Activated CD8-positive, alpha-beta memory T cell treated with anti-CD3 and anti-CD28 coated beads for 1 hour (primary cell): ENCODE measurements around the gene CST4.
"Not testable (repeated sequence)": the region's sequence is repeated elsewhere in the genome, so short reads cannot be mapped to it uniquely, and the experiment has no call there.

Experiments
- DNase-seq, 2 donors: peaks; one replicate each; pipeline ENCODE4 v3.0.0-alpha.2; 2020; ENCODE audit warnings: low read depth in 1 of 2; ENCODE audit errors: extremely low read depth in 1 of 2

Gene CST4

DNA sequence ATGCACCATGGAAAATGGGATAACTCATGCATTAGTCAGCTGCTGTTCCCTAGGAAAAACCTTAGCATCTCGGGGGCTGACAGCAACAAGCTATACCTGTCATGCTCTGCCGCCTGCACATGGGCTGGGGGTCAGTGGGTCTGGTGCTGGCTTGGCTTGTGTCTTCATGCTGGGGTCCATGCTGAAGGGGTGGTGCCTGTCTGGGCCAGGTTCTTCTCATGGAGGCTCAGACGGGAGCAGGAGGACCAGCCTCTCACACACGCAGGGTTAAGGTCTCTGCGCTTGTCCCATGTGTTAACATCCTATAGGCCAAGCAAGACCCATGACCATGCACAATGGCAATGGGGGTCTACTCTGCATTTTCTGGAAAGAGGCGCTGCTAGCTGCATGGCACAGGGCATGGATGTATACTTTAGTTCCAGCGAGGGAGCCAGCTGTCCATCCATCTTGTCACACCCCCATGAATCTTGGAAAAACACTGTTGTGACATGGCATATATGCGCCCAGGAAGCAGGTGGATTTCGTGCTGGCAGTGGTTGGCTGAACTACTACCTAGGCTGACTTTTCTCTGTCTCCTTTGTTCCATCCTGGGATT lies 26.5 kb downstream of the CST4 start:
- DNase-seq = no peak

DNA sequence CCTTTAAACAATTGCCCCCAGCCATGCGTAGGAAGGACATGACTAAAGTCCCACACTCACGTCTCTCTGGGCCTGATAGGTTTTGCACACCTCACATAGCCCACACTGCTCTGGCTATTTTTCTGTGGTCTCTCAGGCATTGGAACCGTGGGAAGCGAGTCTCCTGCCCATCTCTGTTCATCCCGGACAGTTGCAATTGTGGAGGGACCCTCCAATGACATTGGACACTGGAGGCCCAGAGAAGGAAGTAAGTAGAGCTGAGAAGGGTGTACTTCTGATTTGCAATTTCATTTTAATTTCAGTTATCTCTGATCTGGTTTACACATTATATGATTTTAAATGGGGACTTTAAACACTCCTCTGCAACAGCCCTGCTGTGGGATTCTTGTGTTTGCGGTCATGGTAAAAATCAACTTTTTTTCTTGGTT lies 27.8 kb downstream of the CST4 start:
- DNase-seq = no peak

DNA sequence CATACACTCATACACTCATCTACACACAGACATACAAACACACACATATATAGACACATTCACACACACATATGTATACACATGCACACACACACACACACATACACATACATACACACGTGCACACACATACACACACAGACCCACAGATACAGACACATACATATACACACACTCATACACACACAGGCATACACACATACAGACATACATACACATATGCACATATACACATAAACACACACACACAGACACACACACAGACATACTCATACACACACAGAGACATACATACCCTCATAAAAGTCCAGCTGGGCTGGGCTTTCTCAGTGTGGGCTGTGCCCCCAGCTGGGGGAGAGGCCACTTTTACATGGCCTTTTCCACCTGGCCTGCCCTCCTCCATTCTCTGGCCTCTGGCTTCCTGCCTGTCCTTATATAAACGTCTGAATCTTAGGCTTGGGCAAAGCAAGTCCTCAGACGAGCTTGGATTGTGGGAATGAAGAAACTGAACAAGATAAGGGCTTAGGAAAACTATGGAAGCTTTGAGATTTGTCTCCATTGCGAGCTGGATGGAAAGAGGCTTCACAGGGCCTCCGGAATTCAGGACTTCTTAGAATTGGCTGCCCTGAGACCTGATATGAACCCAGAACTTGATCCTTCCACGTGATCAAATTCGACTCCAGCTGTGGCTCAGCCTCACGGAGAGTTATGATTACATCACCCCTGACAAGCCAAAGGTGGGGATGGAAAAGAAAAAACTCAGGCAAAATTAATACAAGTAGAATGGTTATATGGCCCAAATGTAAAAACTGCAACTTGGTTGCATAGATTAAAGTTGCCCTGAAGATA lies 28.6 kb downstream of the CST4 start:
- no peak for DNase-seq

DNA sequence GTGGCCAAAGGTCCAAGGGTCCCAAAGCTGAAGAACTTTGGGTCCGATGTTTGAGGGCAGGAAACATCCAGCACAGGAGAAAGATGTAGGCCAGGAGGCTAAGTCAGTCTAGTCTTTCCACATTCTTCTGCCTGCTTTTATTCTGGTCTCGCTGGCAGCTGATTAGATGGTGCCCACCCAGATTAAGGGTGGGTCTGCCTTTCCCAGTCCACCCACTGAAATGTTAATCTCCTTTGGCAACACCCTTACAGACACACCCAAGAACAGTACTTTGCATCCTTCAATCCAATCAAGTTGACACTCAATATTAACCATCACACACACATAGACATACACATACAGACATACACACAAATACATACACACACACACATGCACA lies 29.2 kb downstream of the CST4 start:
- not testable (repeated sequence) for DNase-seq

GRCh38 chr20:23658989-23659609 lies 29.7 kb downstream of the CST4 start:
- no peak for DNase-seq

GRCh38 chr20:23658336-23658735 lies 30.5 kb downstream of the CST4 start:
- no peak for DNase-seq

- DNase-seq = no peak
Measured at GRCh38 chr20:23657202-23657601, 31.6 kb downstream of the CST4 start.

- DNase-seq = no peak
Measured at GRCh38 chr20:23656372-23656771, 32.5 kb downstream of the CST4 start.

- DNase-seq = no peak
Measured at GRCh38 chr20:23655491-23656211, 33.2 kb downstream of the CST4 start.

GRCh38 chr20:23654717-23655116 lies 34.1 kb downstream of the CST4 start:
- DNase-seq = no peak

GRCh38 chr20:23654000-23654399 lies 34.8 kb downstream of the CST4 start:
- no peak for DNase-seq

- no peak for DNase-seq
Measured at GRCh38 chr20:23653400-23653938, 35.4 kb downstream of the CST4 start.

DNA sequence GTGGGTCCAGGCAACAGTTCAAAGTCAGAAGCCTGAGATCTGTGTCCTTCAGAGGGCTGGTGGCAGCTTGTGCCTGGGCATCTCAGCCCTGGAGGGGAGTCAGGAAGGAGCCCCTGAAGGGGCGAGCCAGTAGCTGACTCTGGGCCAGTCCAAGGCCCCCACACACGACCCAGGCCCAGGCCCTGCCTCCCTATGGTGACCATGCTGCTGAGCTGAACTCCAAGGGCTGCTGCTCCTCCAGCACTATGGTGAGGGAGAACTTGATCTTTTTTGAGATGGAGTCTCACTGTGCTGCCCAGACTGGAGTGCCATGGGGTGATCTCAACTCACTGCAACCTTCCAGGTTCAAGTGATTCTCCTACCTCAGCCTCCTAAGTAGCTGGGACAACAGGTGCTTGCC lies 35.9 kb downstream of the CST4 start:
- DNase-seq = no peak

- no peak for DNase-seq
Measured at GRCh38 chr20:23652371-23652770, 36.5 kb downstream of the CST4 start.

DNA sequence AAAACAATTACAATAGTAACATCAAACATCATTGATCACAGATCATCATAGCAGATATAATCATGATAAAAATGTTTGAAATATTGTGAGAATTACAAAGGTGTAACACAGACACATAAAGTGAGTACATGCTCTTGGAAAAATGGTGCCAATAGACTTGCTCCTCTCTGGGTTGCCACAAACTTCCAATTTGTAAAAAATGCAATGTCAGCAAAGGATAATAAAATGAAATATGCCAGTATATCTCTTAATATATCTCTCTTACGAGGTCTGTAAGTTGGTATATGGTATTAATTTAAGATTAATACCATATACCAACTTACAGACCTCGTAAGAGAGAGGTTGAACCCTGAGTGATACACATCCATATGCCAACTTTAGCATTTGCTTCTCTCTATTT lies 37.7 kb downstream of the CST4 start:
- no peak for DNase-seq

GRCh38 chr20:23649830-23650417 lies 38.9 kb downstream of the CST4 start:
- no peak for DNase-seq

DNA sequence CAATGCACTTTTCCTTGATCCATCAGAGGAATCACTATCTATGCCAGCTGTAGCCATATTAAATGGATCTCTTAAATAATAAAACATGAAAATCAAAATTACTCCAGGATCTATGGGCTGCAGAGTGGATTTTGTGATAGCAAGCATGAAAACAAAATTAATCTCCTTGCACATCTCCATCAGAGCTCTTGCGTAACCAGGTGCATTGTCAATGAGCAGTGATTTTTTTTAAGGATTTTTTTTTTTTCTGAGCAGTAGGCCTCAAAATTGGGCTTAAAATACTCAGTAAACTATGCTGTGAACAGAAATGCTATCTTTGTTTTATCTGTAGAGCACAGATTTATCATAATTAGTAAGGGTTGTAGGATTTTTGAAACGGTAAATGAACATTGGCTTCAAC lies 39.6 kb downstream of the CST4 start:
- DNase-seq = no peak

DNA sequence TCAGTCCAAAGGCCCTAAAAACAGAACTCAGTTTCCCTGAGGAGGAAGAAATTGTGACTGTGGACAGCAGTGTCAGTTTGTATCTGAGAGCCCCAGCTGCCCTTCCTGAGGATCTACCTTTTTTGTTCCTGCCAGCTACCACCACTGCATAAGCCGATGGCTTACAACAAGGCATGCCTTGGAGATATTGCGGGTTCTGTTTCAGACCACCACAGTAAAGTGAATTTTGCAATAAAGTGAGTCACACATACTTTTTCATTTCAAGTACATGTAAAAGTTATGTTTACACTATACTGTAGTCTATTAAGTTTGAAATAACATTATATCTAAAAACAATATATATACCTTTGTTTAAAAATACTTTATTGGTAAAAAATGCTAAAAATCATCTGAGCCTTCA lies 41.5 kb downstream of the CST4 start:
- DNase-seq = no peak

- DNase-seq = no peak
Measured at GRCh38 chr20:23646106-23646873, 42.5 kb downstream of the CST4 start.

DNA sequence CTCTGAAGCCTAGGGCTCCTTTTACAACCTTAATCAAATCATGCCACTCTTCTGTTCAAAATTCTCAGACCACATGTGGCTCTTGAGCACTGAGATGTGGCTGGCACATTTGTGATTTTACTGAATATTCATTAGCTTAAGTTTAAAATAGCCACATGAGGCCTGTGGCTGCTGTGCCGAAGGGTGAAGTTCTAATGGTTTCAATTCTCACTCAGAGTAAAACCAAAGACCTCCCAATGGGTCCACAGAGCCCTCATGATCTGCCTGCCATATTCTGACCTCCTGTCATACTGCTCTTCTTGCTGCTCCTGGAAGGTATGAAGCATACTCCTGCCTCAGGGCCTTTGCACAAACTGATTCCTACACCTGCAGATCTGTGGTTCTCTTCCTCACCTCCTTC lies 43.3 kb downstream of the CST4 start:
- no peak for DNase-seq
